DMS53 (cell line): ENCODE data around the gene CARD11.
"Not testable (repeated sequence)": the region's sequence is repeated elsewhere in the genome, so short reads cannot be mapped to it uniquely, and the experiment has no call there.

ENCODE experiments used
- DNase-seq: peaks from one replicate; lab custom pipeline; 2025; lab: John Stamatoyannopoulos, UW

The CARD11 gene

GRCh38 chr7:2962865-2963264, 80.8 kb downstream of the CARD11 start:
- DNase-seq, result no peak

GRCh38 chr7:2959828-2960599, 83.7 kb downstream of the CARD11 start:
- DNase-seq, result no peak

- no peak for DNase-seq
Observed at GRCh38 chr7:2959103-2959680, 84.5 kb downstream of the CARD11 start.

- no peak for DNase-seq
Observed at GRCh38 chr7:2958416-2959102, 85.1 kb downstream of the CARD11 start.

GRCh38 chr7:2957369-2957727, 86.3 kb downstream of the CARD11 start:
- not testable (repeated sequence) for DNase-seq

- DNase-seq, result no peak
Observed at GRCh38 chr7:2956526-2957368, 86.9 kb downstream of the CARD11 start.

- DNase-seq, result no peak
Observed at GRCh38 chr7:2956076-2956475, 87.6 kb downstream of the CARD11 start.

GRCh38 chr7:2955269-2955668, 88.4 kb downstream of the CARD11 start:
- no peak for DNase-seq

- DNase-seq, result no peak
Observed at GRCh38 chr7:2954433-2954853, 89.2 kb downstream of the CARD11 start.

- DNase-seq, result no peak
Observed at GRCh38 chr7:2953588-2954407, 89.9 kb downstream of the CARD11 start.

- no peak for DNase-seq
Observed at GRCh38 chr7:2953099-2953498, 90.6 kb downstream of the CARD11 start.

GRCh38 chr7:2952316-2952715, 91.4 kb downstream of the CARD11 start:
- no peak for DNase-seq

- DNase-seq, result no peak
Observed at GRCh38 chr7:2950578-2950977, 93.1 kb downstream of the CARD11 start.

GRCh38 chr7:2948749-2949148, 94.9 kb downstream of the CARD11 start:
- no peak for DNase-seq

GRCh38 chr7:2947058-2947780, 96.4 kb downstream of the CARD11 start:
- DNase-seq, result no peak

GRCh38 chr7:2945171-2945570, 98.5 kb downstream of the CARD11 start:
- no peak for DNase-seq

- no peak for DNase-seq
Observed at GRCh38 chr7:2944739-2945138, 98.9 kb downstream of the CARD11 start.

GRCh38 chr7:2943851-2944601, 99.6 kb downstream of the CARD11 start:
- no peak for DNase-seq

GRCh38 chr7:2941216-2941859, 102.3 kb downstream of the CARD11 start:
- no peak for DNase-seq

- DNase-seq, result no peak
Observed at GRCh38 chr7:2940466-2940865, 103.2 kb downstream of the CARD11 start.
